SK-N-MC (cell line): ENCODE data around the gene TNP1.

Source experiments
- DNase-seq: peaks from one replicate; pipeline ENCODE4 v3.0.0-alpha.2; 2011; ENCODE audit warnings: low read depth, low spot score
- H3K27ac ChIP-seq: fragments of 200-600 bp; sonication (generic); 2 replicates; pipeline ENCODE4 v1.5.1; 2016; ENCODE audit warnings: mixed run types
- H3K36me3 ChIP-seq: fragments of 200-600 bp; sonication (generic); 2 replicates; pipeline ENCODE4 v1.6.1; 2017; ENCODE audit warnings: antibody characterized with exemption, low read length, mixed read lengths; ENCODE audit not compliant: insufficient read depth
- H3K4me3 ChIP-seq: fragments of 200-600 bp; sonication (generic); 2 replicates; pipeline ENCODE4 v1.5.1; 2016
- H3K9ac ChIP-seq: fragments of 200-600 bp; sonication (generic); 2 replicates; pipeline ENCODE4 v1.8.0; 2017; ENCODE audit warnings: mixed run types, mixed read lengths; ENCODE audit not compliant: insufficient read length
- H3K9me3 ChIP-seq: fragments of 200-600 bp; sonication (generic); 2 replicates; pipeline ENCODE4 v1.6.1; 2017; ENCODE audit warnings: low read depth, mild to moderate bottlenecking, antibody characterized with exemption, low read length, moderate library complexity, mixed read lengths
- EZH2 ChIP-seq: fragments of 200-600 bp; sonication (generic); IDR thresholded peaks from one replicate; pipeline ENCODE4 v1.6.1; 2017; ENCODE audit warnings: antibody characterized with exemption
- FOXP2 ChIP-seq: optimal IDR thresholded peaks from 2 replicates; pipeline ENCODE3; 2011; ENCODE audit warnings: mild to moderate bottlenecking, moderate library complexity; ENCODE audit not compliant: insufficient read depth; ENCODE audit errors: extremely low read length, control extremely low read depth
- POLR2AphosphoS5 ChIP-seq: IDR thresholded peaks from 2 replicates; pipeline ENCODE4 v1.6.1; 2012; ENCODE audit warnings: mild to moderate bottlenecking, low read depth, low read length, borderline replicate concordance

TNP1 gene

GRCh38 chr2:216890138-216890537, 30.3 kb upstream of the TNP1 start:
- no peak for TF ChIP-seq EZH2
- no peak for TF ChIP-seq POLR2AphosphoS5
- no peak for TF ChIP-seq FOXP2
- H3K4me3 ChIP-seq = no peak overlapping the region
- no peak overlapping the region for H3K27ac ChIP-seq
- no peaks in the 10 kb centered on the region for H3K9me3 ChIP-seq
- DNase-seq = no peak
- H3K9ac ChIP-seq = no peak overlapping the region
- no peaks in the 10 kb centered on the region for H3K36me3 ChIP-seq

DNA sequence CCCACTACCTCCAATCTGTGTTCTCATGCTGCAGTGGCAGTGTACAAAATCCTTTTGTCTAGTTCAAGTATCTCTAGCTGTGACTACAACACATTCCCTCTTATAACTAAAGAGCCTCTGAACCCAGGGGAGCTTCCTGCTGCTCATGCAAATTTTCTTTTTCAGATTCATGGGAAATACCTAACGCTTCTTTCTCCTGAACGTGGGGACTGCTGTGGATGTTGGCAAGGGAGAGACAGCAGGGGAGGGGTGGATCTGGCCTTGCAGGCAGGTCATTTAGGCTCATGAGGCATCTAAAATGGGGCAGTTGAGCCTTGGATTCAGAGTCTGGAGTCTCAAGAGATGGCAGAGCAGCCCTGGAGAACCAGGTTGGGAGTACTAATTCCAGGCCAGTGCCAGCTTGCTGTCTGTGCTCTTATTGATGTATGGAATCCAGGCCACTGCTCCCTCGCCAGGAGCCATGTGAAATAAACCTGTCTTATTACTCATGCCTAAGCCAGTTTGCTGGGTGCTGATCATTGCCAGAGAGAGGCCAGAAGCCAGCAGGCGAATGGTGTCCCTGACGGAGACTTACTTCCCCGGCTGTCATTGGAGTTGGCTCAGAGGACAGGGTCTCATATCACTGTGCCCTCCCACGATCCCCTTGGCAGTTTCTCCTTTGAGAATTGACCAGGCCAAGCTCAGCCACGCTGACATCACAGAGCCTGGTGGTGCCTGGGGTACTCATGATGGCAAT, 29.2 kb upstream of the TNP1 start:
- DNase-seq = no peak
- H3K27ac ChIP-seq = no peak overlapping the region
- H3K4me3 ChIP-seq = no peak overlapping the region
- H3K36me3 ChIP-seq = no peaks in the 10 kb centered on the region
- TF ChIP-seq POLR2AphosphoS5 (no peak), EZH2 (no peak), FOXP2 (no peak)
- H3K9ac ChIP-seq = no peak overlapping the region
- no peaks in the 10 kb centered on the region for H3K9me3 ChIP-seq

DNA sequence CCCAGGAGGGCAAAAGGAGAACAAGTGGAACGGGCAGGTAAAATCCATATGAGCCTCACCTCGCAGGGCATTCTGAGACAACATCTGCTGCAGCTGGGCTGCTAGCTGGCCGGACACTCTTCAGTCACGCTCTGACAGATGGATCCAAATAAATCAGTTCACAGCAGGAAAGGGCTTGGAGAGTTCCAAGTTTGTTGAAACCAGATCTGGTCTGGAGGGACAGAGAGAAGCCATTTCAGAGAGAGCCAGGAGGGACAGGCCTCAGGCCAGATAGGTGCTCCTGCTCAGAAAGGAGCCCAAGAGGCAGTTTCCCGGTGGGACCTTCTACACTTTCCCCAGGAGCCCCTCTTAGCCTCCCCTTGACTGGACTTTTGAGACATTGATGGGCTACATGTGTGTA, 28.2 kb upstream of the TNP1 start:
- no peaks in the 10 kb centered on the region for H3K36me3 ChIP-seq
- no peak overlapping the region for H3K27ac ChIP-seq
- DNase-seq = no peak
- TF ChIP-seq EZH2 (no peak), FOXP2 (no peak), POLR2AphosphoS5 (no peak)
- H3K9me3 ChIP-seq = no peaks in the 10 kb centered on the region
- no peak overlapping the region for H3K4me3 ChIP-seq
- H3K9ac ChIP-seq = no peak overlapping the region

DNA sequence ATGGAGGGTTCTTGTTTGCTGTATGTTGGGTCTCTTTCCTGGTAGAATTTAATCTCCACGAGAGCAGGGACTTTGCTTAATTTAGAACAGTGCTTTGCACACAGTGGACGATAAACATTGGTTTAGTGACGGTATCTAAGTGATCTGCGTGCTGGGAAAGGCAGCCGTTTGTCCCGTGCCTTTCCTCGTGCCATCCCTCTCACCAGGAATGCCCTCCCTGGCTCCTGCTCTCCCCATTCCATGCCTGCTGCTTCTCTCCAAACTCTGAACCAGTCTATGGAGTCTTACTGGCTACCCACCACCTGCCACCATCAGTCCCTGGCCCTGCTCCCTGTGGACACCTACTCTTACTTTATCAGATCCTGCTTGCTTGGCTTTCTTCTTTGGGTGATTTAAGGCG, 27.3 kb upstream of the TNP1 start:
- no peaks in the 10 kb centered on the region for H3K36me3 ChIP-seq

DNA sequence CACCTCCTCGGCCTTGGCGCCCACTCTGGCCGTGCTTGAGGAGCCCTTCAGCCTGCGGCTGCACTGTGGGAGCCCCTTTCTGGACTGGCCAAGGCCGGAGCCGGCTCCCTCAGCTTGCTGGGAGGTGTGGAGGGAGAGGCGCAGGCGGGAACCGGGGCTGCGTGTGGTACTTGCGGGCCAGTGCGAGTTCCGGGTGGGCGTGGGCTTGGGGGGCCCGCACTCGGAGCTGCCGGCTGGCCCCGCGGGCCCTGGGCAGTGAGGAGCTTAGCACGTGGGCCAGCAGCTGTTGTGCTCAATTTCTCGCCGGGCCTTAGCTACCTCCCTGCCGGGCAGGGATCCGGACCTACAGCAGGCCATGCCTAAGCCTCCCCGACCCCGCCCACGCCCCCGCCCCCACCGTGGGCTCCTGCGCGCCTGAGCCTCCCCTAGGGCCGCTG, 25.3 kb upstream of the TNP1 start:
- no peaks in the 10 kb centered on the region for H3K36me3 ChIP-seq
- no peak overlapping the region for H3K4me3 ChIP-seq
- no peak for TF ChIP-seq EZH2
- no peak overlapping the region for H3K27ac ChIP-seq
- DNase-seq = no peak
- H3K9ac ChIP-seq = no peak overlapping the region
- no peaks in the 10 kb centered on the region for H3K9me3 ChIP-seq

More for the DNA sequence above, 27.3 kb upstream of the TNP1 start:
- H3K27ac ChIP-seq = no peak overlapping the region
- TF ChIP-seq EZH2 (no peak), POLR2AphosphoS5 (no peak), FOXP2 (no peak)
- no peak overlapping the region for H3K4me3 ChIP-seq
- no peak overlapping the region for H3K9ac ChIP-seq
- DNase-seq = no peak
- H3K9me3 ChIP-seq = no peaks in the 10 kb centered on the region

DNA sequence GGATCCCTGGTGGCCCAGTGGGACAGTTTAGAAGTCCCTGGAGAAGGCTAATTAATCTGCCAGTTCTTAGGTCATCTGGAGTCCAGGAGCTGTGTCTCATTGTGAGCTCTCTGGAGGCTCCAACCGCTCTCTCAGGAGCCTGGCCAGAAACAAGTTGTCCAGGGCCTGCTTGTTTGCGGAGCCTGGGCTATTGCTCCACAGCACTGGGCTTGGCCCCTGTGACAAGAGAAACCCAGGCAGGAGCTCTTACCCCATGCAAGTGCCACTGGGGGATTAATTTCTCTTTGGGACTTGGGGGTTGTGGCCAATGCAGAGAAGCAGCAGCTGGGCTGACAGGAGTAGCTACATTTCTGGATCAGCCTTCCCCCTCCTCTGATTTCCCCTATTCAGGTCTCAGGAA, 24.5 kb upstream of the TNP1 start:
- no peak overlapping the region for H3K4me3 ChIP-seq
- DNase-seq = no peak
- TF ChIP-seq POLR2AphosphoS5 = no peak
- no peak for TF ChIP-seq EZH2
- TF ChIP-seq FOXP2 = no peak
- H3K9me3 ChIP-seq = no peaks in the 10 kb centered on the region
- no peaks in the 10 kb centered on the region for H3K36me3 ChIP-seq
- no peak overlapping the region for H3K9ac ChIP-seq
- H3K27ac ChIP-seq = no peak overlapping the region

DNA sequence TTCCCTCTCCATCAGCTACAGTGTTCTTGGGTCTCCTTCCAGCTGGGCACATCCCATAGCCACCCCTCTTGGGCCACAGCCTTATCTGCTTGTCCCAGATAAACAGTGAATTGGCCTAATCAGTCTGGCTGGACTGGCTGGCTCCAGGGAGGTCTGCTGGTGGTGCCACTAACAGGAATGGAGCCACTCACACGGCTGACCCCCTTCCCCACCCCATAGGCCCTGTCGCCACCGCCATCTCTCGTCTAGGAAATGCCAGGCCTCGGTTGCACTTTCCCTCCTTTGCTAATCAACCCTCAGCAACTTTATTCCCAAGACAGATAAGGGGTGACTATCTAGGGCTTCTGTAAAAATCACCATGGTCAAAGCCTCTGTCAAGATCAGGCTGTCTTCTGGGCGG, 23.0 kb upstream of the TNP1 start:
- TF ChIP-seq FOXP2 (no peak), POLR2AphosphoS5 (no peak), EZH2 (no peak)
- Histone ChIP-seq H3K36me3 (no peaks in the 10 kb centered on the region), H3K4me3 (no peak overlapping the region), H3K9ac (no peak overlapping the region), H3K27ac (no peak overlapping the region), H3K9me3 (no peaks in the 10 kb centered on the region)
- DNase-seq = no peak

DNA sequence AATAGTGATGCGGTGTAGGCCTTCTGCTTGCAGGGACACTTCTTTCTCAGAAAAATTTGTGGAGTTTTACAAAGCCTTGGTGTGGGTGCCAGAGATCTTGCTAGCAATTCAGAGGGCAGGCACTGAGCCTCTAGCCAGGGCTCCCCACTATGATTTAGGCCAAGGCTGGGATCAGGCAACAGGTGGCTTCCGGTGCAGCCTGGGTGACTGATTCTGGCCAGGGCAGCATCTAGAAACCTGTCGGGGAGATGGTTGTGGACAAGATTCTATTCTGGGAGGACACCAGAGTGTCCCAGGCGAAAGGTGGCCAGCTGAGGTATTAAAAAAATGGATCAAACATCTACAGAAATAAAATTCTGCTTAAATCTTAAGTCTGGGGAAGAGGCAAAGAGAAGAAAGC, 21.5 kb upstream of the TNP1 start:
- Histone ChIP-seq H3K36me3 (no peaks in the 10 kb centered on the region), H3K4me3 (no peak overlapping the region), H3K27ac (no peak overlapping the region), H3K9me3 (no peaks in the 10 kb centered on the region), H3K9ac (no peak overlapping the region)
- no peak for DNase-seq
- TF ChIP-seq FOXP2 (no peak), EZH2 (no peak), POLR2AphosphoS5 (no peak)

GRCh38 chr2:216880509-216881184, 20.8 kb upstream of the TNP1 start:
- Histone ChIP-seq H3K9me3 (no peaks in the 10 kb centered on the region), H3K9ac (no peak overlapping the region), H3K27ac (no peak overlapping the region), H3K36me3 (no peaks in the 10 kb centered on the region), H3K4me3 (no peak overlapping the region)
- no peak for DNase-seq
- no peak for TF ChIP-seq FOXP2
- TF ChIP-seq POLR2AphosphoS5 = no peak
- no peak for TF ChIP-seq EZH2
